NCI-H2196 treated with DMSO at 0.1 percent for 48 hours (cell line): Measurements from ENCODE around the gene S1PR3.

ENCODE experiments used
- DNase-seq: peaks from one replicate; lab custom pipeline; 2025; ENCODE audit not compliant: unreplicated experiment; lab: John Stamatoyannopoulos, UW

Gene S1PR3

GRCh38 chr9:89008055-89008743 lies 16.9 kb downstream of the S1PR3 start:
- DNase-seq = no peak

GRCh38 chr9:89008744-89009545 lies 17.7 kb downstream of the S1PR3 start:
- no peak for DNase-seq

GRCh38 chr9:89009546-89009840 lies 18.2 kb downstream of the S1PR3 start:
- no peak for DNase-seq

- no peak for DNase-seq
Measured at GRCh38 chr9:89010056-89010455, 18.8 kb downstream of the S1PR3 start.

GRCh38 chr9:89010526-89011111 lies 19.4 kb downstream of the S1PR3 start:
- DNase-seq = no peak

- no peak for DNase-seq
Measured at GRCh38 chr9:89011683-89012082, 20.4 kb downstream of the S1PR3 start.

- no peak for DNase-seq
Measured at GRCh38 chr9:89012294-89013042, 21.2 kb downstream of the S1PR3 start.

- no peak for DNase-seq
Measured at GRCh38 chr9:89013660-89014059, 22.4 kb downstream of the S1PR3 start.

GRCh38 chr9:89014153-89014552 lies 22.9 kb downstream of the S1PR3 start:
- no peak for DNase-seq

- no peak for DNase-seq
Measured at GRCh38 chr9:89015336-89015735, 24.1 kb downstream of the S1PR3 start.

GRCh38 chr9:89020754-89021153 lies 29.5 kb downstream of the S1PR3 start:
- no peak for DNase-seq

GRCh38 chr9:89021154-89021803 lies 30.0 kb downstream of the S1PR3 start:
- no peak for DNase-seq

- no peak for DNase-seq
Measured at GRCh38 chr9:89022001-89022759, 30.9 kb downstream of the S1PR3 start.

- no peak for DNase-seq
Measured at GRCh38 chr9:89022902-89023301, 31.6 kb downstream of the S1PR3 start.

- DNase-seq = no peak
Measured at GRCh38 chr9:89023740-89024139, 32.5 kb downstream of the S1PR3 start.

GRCh38 chr9:89024727-89025126 lies 33.5 kb downstream of the S1PR3 start:
- no peak for DNase-seq

GRCh38 chr9:89025553-89025952 lies 34.3 kb downstream of the S1PR3 start:
- no peak for DNase-seq

GRCh38 chr9:89026876-89027275 lies 35.6 kb downstream of the S1PR3 start:
- DNase-seq = no peak

GRCh38 chr9:89029788-89030187 lies 38.5 kb downstream of the S1PR3 start:
- no peak for DNase-seq

- no peak for DNase-seq
Measured at GRCh38 chr9:89032173-89032572, 40.9 kb downstream of the S1PR3 start.
